ENCODE results near the gene PSMC3.

PSMC3 gene

DNA sequence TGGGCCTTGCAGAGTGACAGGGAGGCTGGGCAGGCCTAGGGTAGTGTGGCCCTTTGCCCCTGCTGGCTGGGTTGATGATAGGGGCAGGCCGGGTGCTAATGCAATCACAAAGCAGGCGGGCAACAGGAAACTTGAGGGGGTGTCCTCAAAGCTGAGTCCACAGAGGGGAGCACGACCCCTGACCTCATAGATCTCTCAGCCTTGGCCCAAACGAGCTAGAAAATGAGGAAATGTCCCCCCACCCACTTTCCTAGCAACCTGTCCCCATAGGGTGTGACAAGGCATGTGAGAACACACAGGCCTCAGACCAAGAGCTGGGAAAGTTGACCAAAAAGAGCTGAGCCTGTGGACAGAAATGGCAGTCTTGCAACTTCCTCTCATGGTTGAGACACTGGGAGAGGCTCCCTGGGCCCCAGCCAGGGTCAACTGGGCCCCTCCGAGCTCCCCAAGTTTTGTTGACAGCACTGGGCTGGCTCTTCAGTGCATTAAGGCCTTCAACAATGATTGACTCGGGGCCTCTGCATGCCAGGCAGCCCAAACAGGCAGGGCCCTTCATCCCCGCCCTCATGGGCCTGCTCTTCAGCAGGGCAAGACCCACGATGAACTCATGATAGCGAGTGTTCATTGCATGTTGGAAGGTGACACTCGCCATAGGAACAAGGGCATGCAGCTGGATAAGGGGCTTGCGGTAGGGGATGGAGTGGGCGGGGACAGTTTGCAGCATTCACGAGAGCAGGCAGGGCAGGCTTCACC, 38.1 kb downstream of the PSMC3 start:
- Histone ChIP-seq H3K4me3 (ENCODE audit: low read length) (no peak overlapping the region), H4K8ac (ENCODE audit: low read depth, low read length) (no peak overlapping the region), H3K18ac (ENCODE audit: low read length) (no peak overlapping the region), H3K4ac (ENCODE audit: low read depth, low read length) (no peak overlapping the region), H3K36me3 (ENCODE audit: control insufficient read depth, insufficient read depth, low read length) (no peaks in the 10 kb centered on the region), H3K79me1 (ENCODE audit: low read length) (no peaks in the 10 kb centered on the region), H2BK120ac (ENCODE audit: low read depth, low read length) (no peak overlapping the region), H3K4me2 (ENCODE audit: low read length) (no peak overlapping the region), H2AK5ac (ENCODE audit: low read length) (no peak overlapping the region), H3K79me2 (ENCODE audit: control insufficient read depth, insufficient read depth, low read length) (no peaks in the 10 kb centered on the region), H3K4me1 (ENCODE audit: control insufficient read depth, low read depth, low read length) (no peaks in the 10 kb centered on the region), H3K9ac (ENCODE audit: low read length) (no peak overlapping the region), H3K27ac (ENCODE audit: low read depth, low read length) (no peak overlapping the region), H2BK15ac (replicated peaks; ENCODE audit: low read depth) (no peak overlapping the region), H2BK5ac (ENCODE audit: low read length) (no peak overlapping the region), H3K23ac (ENCODE audit: low read length) (no peak overlapping the region), H4K5ac (ENCODE audit: low read length) (no peak overlapping the region), H3K56ac (ENCODE audit: low read length) (no peak overlapping the region), H3K27me3 (ENCODE audit: insufficient read depth, low read length, poor library complexity) (no peaks in the 10 kb centered on the region)
- no CpG with 5 or more reads among the region's 13 CpGs for WGBS (ENCODE audit: extremely low coverage, insufficient coverage, low lambda C conversion rate)
- DNase-seq = no peak

- Histone ChIP-seq H2AK5ac (ENCODE audit: low read length) (no peak overlapping the region), H4K5ac (ENCODE audit: low read length) (no peak overlapping the region), H3K4me3 (ENCODE audit: low read length) (no peak overlapping the region), H3K36me3 (ENCODE audit: control insufficient read depth, insufficient read depth, low read length) (no peaks in the 10 kb centered on the region), H3K4me2 (ENCODE audit: low read length) (no peak overlapping the region), H3K56ac (ENCODE audit: low read length) (no peak overlapping the region), H3K79me1 (ENCODE audit: low read length) (no peaks in the 10 kb centered on the region), H3K23ac (ENCODE audit: low read length) (no peak overlapping the region), H2BK5ac (ENCODE audit: low read length) (no peak overlapping the region), H3K4ac (ENCODE audit: low read depth, low read length) (no peak overlapping the region), H3K27ac (ENCODE audit: low read depth, low read length) (no peak overlapping the region), H3K18ac (ENCODE audit: low read length) (no peak overlapping the region), H2BK120ac (ENCODE audit: low read depth, low read length) (no peak overlapping the region), H3K79me2 (ENCODE audit: control insufficient read depth, insufficient read depth, low read length) (no peaks in the 10 kb centered on the region), H3K9ac (ENCODE audit: low read length) (no peak overlapping the region), H2BK15ac (replicated peaks; ENCODE audit: low read depth) (no peak overlapping the region), H4K8ac (ENCODE audit: low read depth, low read length) (no peak overlapping the region), H3K4me1 (ENCODE audit: control insufficient read depth, low read depth, low read length) (no peaks in the 10 kb centered on the region), H3K27me3 (ENCODE audit: insufficient read depth, low read length, poor library complexity) (no peaks in the 10 kb centered on the region)
- DNase-seq = no peak
- no CpG with 5 or more reads among the region's 4 CpGs for WGBS (ENCODE audit: extremely low coverage, insufficient coverage, low lambda C conversion rate)
These were observed 41.7 kb downstream of the PSMC3 start for GRCh38 chr11:47384498-47384897.

- Histone ChIP-seq H2BK15ac (replicated peaks; ENCODE audit: low read depth) (no peak overlapping the region), H3K9ac (ENCODE audit: low read length) (no peak overlapping the region), H4K8ac (ENCODE audit: low read depth, low read length) (no peak overlapping the region), H3K18ac (ENCODE audit: low read length) (no peak overlapping the region), H2AK5ac (ENCODE audit: low read length) (no peak overlapping the region), H2BK120ac (ENCODE audit: low read depth, low read length) (no peak overlapping the region), H3K4me3 (ENCODE audit: low read length) (no peak overlapping the region), H3K23ac (ENCODE audit: low read length) (no peak overlapping the region), H3K27me3 (ENCODE audit: insufficient read depth, low read length, poor library complexity) (no peaks in the 10 kb centered on the region), H3K36me3 (ENCODE audit: control insufficient read depth, insufficient read depth, low read length) (no peaks in the 10 kb centered on the region), H3K79me1 (ENCODE audit: low read length) (no peaks in the 10 kb centered on the region), H3K27ac (ENCODE audit: low read depth, low read length) (no peak overlapping the region), H3K79me2 (ENCODE audit: control insufficient read depth, insufficient read depth, low read length) (no peaks in the 10 kb centered on the region), H3K4me1 (ENCODE audit: control insufficient read depth, low read depth, low read length) (peaks cover 5% of the 10 kb centered on the region), H3K4ac (ENCODE audit: low read depth, low read length) (no peak overlapping the region), H3K56ac (ENCODE audit: low read length) (peak overlapping the region; percentile 25), H4K5ac (ENCODE audit: low read length) (no peak overlapping the region), H2BK5ac (ENCODE audit: low read length) (no peak overlapping the region), H3K4me2 (ENCODE audit: low read length) (no peak overlapping the region)
- no peak for DNase-seq
- WGBS (ENCODE audit: extremely low coverage, insufficient coverage, low lambda C conversion rate) = no CpG with 5 or more reads among the region's 4 CpGs
These were observed 43.2 kb downstream of the PSMC3 start for GRCh38 chr11:47383071-47383470.

GRCh38 chr11:47380078-47380477, 46.2 kb downstream of the PSMC3 start:
- Histone ChIP-seq H3K4me2 (ENCODE audit: low read length) (no peak overlapping the region), H3K23ac (ENCODE audit: low read length) (no peak overlapping the region)
- 100% methylated on average over 1 of the region's 2 CpGs for WGBS (ENCODE audit: extremely low coverage, insufficient coverage, low lambda C conversion rate)

DNA sequence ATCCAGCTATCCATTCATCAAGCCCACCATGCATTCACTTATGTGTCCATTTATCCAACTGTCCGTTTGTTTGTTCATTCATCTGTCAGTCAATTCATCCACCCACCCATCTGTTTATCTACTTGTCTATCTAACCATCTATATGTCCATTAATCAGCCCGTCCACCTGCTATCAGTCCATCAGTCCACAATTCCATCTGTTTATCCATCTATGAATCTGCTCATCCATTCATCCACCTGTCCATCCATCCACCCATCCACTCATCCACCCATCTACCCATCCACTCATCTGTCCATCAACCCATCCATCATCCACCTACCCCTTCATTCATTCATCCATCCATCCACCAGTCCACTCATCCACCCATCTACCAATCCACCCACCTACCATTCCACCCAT, 46.9 kb downstream of the PSMC3 start:
- no peak overlapping the region for H3K56ac ChIP-seq (ENCODE audit: low read length)
- no peak overlapping the region for H2BK120ac ChIP-seq (ENCODE audit: low read depth, low read length)
- H3K27ac ChIP-seq (ENCODE audit: low read depth, low read length) = no peak overlapping the region
- WGBS (ENCODE audit: extremely low coverage, insufficient coverage, low lambda C conversion rate) = no CpG with 5 or more reads among the region's 2 CpGs
- H2BK5ac ChIP-seq (ENCODE audit: low read length) = no peak overlapping the region
- H2BK15ac ChIP-seq (replicated peaks; ENCODE audit: low read depth) = no peak overlapping the region
- H3K79me1 ChIP-seq (ENCODE audit: low read length) = no peaks in the 10 kb centered on the region
- H3K4ac ChIP-seq (ENCODE audit: low read depth, low read length) = no peak overlapping the region
- no peak overlapping the region for H3K9ac ChIP-seq (ENCODE audit: low read length)
- H2AK5ac ChIP-seq (ENCODE audit: low read length) = no peak overlapping the region
- no peaks in the 10 kb centered on the region for H3K36me3 ChIP-seq (ENCODE audit: control insufficient read depth, insufficient read depth, low read length)
- H3K4me2 ChIP-seq (ENCODE audit: low read length) = no peak overlapping the region
- DNase-seq = no peak
- H3K4me1 ChIP-seq (ENCODE audit: control insufficient read depth, low read depth, low read length) = peaks cover 5% of the 10 kb centered on the region
- H3K23ac ChIP-seq (ENCODE audit: low read length) = no peak overlapping the region
- no peak overlapping the region for H4K5ac ChIP-seq (ENCODE audit: low read length)
- H3K79me2 ChIP-seq (ENCODE audit: control insufficient read depth, insufficient read depth, low read length) = no peaks in the 10 kb centered on the region
- H3K18ac ChIP-seq (ENCODE audit: low read length) = no peak overlapping the region
- H3K27me3 ChIP-seq (ENCODE audit: insufficient read depth, low read length, poor library complexity) = no peaks in the 10 kb centered on the region
- no peak overlapping the region for H3K4me3 ChIP-seq (ENCODE audit: low read length)
- H4K8ac ChIP-seq (ENCODE audit: low read depth, low read length) = no peak overlapping the region

More at GRCh38 chr11:47380078-47380477, 46.2 kb downstream of the PSMC3 start:
- Histone ChIP-seq H3K79me2 (ENCODE audit: control insufficient read depth, insufficient read depth, low read length) (no peaks in the 10 kb centered on the region), H3K27me3 (ENCODE audit: insufficient read depth, low read length, poor library complexity) (no peaks in the 10 kb centered on the region), H3K27ac (ENCODE audit: low read depth, low read length) (no peak overlapping the region), H3K4me3 (ENCODE audit: low read length) (no peak overlapping the region), H3K79me1 (ENCODE audit: low read length) (no peaks in the 10 kb centered on the region), H4K8ac (ENCODE audit: low read depth, low read length) (no peak overlapping the region), H3K56ac (ENCODE audit: low read length) (no peak overlapping the region), H2AK5ac (ENCODE audit: low read length) (no peak overlapping the region), H2BK15ac (replicated peaks; ENCODE audit: low read depth) (no peak overlapping the region), H3K4ac (ENCODE audit: low read depth, low read length) (no peak overlapping the region), H2BK120ac (ENCODE audit: low read depth, low read length) (no peak overlapping the region), H3K18ac (ENCODE audit: low read length) (no peak overlapping the region), H4K5ac (ENCODE audit: low read length) (no peak overlapping the region), H3K36me3 (ENCODE audit: control insufficient read depth, insufficient read depth, low read length) (no peaks in the 10 kb centered on the region), H3K9ac (ENCODE audit: low read length) (no peak overlapping the region), H3K4me1 (ENCODE audit: control insufficient read depth, low read depth, low read length) (peaks cover 5% of the 10 kb centered on the region), H2BK5ac (ENCODE audit: low read length) (no peak overlapping the region)
- DNase-seq = no peak

- Histone ChIP-seq H3K9ac (ENCODE audit: low read length) (no peak overlapping the region), H3K23ac (ENCODE audit: low read length) (no peak overlapping the region), H3K4me1 (ENCODE audit: control insufficient read depth, low read depth, low read length) (peaks cover 5% of the 10 kb centered on the region), H2BK120ac (ENCODE audit: low read depth, low read length) (no peak overlapping the region), H3K27me3 (ENCODE audit: insufficient read depth, low read length, poor library complexity) (no peaks in the 10 kb centered on the region), H4K5ac (ENCODE audit: low read length) (peak overlapping the region; percentile 16), H2BK15ac (replicated peaks; ENCODE audit: low read depth) (no peak overlapping the region), H3K4me2 (ENCODE audit: low read length) (no peak overlapping the region), H2AK5ac (ENCODE audit: low read length) (no peak overlapping the region), H3K56ac (ENCODE audit: low read length) (peak overlapping the region; percentile 30), H3K36me3 (ENCODE audit: control insufficient read depth, insufficient read depth, low read length) (no peaks in the 10 kb centered on the region), H3K4me3 (ENCODE audit: low read length) (no peak overlapping the region), H3K18ac (ENCODE audit: low read length) (no peak overlapping the region), H3K4ac (ENCODE audit: low read depth, low read length) (no peak overlapping the region), H3K27ac (ENCODE audit: low read depth, low read length) (no peak overlapping the region), H4K8ac (ENCODE audit: low read depth, low read length) (no peak overlapping the region), H2BK5ac (ENCODE audit: low read length) (no peak overlapping the region), H3K79me1 (ENCODE audit: low read length) (no peaks in the 10 kb centered on the region), H3K79me2 (ENCODE audit: control insufficient read depth, insufficient read depth, low read length) (no peaks in the 10 kb centered on the region)
- DNase-seq = no peak
These were observed 47.4 kb downstream of the PSMC3 start for GRCh38 chr11:47378836-47379170.

All from mesendoderm (in vitro differentiated cells).